GM21381 (cell line): ENCODE measurements around the gene TRIM64C.
"Not testable (repeated sequence)": the region's sequence is repeated elsewhere in the genome, so short reads cannot be mapped to it uniquely, and the experiment has no call there.

ENCODE experiments used
- ATAC-seq: cut with Tn5 transposase; IDR thresholded peaks from one replicate; pipeline ENCODE4 v1.9.1; 2021; ENCODE audit warnings: mild to moderate bottlenecking, moderate library complexity; ENCODE audit not compliant: unreplicated experiment

The TRIM64C gene, protein sequence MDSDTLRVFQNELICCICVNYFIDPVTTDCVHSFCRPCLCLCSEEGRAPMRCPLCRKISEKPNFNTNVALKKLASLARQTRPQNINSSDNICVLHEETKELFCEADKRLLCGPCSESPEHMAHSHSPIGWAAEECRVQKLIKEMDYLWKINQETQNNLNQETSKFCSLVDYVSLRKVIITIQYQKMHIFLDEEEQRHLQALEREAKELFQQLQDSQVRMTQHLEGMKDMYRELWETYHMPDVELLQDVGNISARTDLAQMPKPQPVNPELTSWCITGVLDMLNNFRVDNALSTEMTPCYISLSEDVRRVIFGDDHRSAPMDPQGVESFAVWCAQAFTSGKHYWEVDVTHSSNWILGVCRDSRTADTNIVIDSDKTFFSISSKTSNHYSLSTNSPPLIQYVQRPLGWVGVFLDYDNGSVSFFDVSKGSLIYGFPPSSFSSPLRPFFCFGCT

DNA sequence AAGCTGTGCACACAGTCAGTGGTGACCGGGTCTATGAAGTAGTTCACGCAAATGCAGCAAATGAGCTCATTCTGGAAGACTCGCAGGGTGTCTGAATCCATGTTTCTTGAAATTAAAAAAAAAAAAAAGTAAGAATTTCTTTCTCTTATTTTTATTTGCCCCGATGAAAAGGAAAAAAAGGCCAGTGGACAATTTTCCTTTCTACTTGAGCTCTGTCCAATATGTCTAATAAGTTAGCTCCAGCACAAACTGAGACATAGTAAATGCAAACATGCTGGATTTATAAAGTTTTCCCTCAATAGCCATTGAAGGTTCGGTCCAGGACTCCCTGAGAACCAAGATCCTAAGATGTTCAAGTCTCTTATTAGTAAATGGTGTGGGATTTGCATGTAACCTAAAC, at the start of gene TRIM64C:
Gene TRIM64C (minus strand): TSS at position 101 of the 400 bp plus-strand sequence. CDS start 0 bp downstream, at position 101.
- ATAC-seq: not testable (repeated sequence)

DNA sequence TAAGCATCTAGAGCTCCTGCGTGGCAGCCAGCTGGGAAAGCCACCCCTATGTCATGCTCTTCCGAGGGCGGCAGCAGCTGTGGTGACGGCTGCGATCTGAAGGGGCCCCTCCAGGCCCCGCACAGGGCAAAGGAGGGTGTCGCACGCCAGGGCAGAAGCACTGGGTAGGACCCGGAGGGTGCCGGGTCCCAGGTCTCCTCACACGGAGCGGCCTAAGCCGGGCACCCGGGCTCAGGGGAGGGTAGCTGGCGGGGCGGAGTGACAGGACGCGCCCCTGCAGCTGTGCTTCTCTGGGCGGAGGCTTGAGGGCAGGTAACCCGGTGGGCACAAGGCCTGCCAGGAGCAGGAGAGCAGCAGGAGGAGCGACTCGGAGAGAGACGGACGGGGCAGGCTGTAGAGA, 43.4 kb upstream of the TRIM64C start:
- ATAC-seq: not testable (repeated sequence)

DNA sequence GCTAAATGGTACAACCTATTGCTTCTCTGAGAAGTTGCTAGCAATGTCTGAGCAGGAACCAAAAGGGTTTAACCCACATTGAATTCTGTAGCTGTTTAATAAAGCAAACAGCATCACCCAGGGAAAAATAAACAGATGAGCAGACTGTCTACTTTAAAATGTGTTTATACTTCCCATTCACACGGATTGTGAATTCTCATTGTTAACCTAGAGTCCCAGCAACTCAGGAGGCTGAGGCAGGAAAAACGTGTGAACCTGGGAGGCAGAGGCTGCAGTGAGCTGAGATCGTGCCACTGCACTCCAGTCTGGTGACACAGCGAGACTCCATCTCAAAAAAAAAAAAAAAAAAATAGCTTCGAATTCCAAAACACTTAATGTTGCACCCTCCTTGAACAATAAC, 11.0 kb upstream of the TRIM64C start:
- ATAC-seq: not testable (repeated sequence)

DNA sequence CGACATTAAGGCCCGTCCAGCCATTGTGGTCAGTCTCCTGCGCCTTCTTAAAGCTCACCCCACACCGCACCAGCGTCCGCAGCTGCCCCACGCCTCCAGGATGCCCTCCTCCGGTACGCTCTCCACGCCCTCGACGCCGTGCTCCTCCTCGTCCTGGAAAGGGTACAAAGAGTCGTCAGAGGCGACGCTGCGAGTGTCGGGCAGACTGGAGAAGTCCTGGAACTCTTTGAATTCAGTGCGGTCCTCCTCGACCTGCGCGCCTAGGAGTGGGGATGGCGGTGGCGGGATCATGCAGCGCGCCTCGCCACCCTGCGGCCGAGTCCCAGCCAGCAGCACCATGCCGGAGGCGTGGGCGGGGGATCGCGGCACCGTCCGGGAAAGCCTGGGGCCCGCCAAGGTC, 9.1 kb downstream of the TRIM64C start:
- not testable (repeated sequence) for ATAC-seq

DNA sequence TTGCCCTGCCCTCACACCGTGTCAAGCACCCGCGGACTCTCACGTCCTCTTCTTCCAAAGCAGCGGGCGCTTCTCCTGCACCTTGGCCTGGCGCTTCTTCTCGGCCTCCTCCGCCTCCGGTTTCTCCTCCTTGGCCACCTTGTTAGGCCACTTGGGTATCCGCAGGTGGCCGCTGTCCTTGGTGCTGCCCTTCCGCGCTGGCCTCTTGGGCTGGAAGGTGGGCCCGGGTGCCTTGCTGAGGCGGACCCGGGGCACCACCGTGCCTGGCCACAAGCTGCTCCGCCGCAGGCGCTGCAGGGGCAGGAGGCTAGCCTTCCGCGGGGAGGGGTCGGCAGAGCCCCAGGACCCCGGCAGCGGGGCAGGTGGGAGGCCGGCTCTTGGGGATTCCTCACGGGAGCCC, 10.7 kb downstream of the TRIM64C start:
- not testable (repeated sequence) for ATAC-seq

DNA sequence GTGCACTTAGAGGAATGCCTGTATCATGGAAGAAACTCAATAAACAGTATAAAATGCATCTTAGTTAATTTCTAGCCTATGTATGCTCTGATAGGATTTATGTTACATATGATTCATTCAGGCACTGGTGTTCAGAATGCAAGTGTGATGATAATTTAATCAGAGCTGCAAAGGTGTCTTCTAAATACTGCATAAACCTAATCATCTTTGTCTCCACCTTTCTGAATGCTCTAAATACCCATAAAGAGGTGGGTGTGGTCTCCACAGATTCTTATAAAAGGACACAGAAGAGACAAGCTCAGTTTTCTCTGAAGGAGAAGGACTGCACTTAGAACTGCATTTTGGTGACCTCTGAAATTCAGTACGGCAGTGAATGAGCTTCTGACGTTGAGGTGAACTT, 30.4 kb downstream of the TRIM64C start, which contains the start of gene TRIM49B:
Gene TRIM49B (plus strand): TSS at position 301 of the 400 bp plus-strand sequence. CDS start 2,777 bp downstream, outside the sequence.
- not testable (repeated sequence) for ATAC-seq
